Liver (tissue), 3 donors: ENCODE results near the gene CD96.

Experiments used
- EGR1 ChIP-seq, 2 donors: IDR thresholded peaks; 2 replicates each; pipeline ENCODE4 v1.6.1; 2016 to 2018; ENCODE audit warnings: antibody characterized with exemption in 2 of 2, low read depth in 2 of 2
- FOXA1 ChIP-seq: IDR thresholded peaks from 2 replicates; pipeline ENCODE4 v1.6.1; 2016; ENCODE audit warnings: antibody characterized with exemption
- GABPA ChIP-seq, 2 donors: IDR thresholded peaks in 1 of 2; conservative IDR thresholded peaks in 1 of 2; 2 replicates each; pipeline ENCODE4 v1.6.1; 2016; ENCODE audit warnings: antibody characterized with exemption in 2 of 2, mild to moderate bottlenecking in 1 of 2, moderate library complexity in 1 of 2
- HNF4G ChIP-seq: IDR thresholded peaks from 2 replicates; pipeline ENCODE4 v1.6.1; 2016; ENCODE audit warnings: antibody characterized with exemption
- JUND ChIP-seq, 2 donors: IDR thresholded peaks; 2 replicates each; pipeline ENCODE4 v1.6.1; 2016; ENCODE audit warnings: antibody characterized with exemption in 2 of 2
- YY1 ChIP-seq: IDR thresholded peaks from 2 replicates; pipeline ENCODE4 v1.6.1; 2016; ENCODE audit warnings: antibody characterized with exemption, mild to moderate bottlenecking
- TF ChIP-seq, protein P1 (sequence below): IDR thresholded peaks from 2 replicates; pipeline ENCODE4 v1.6.1; 2016; ENCODE audit warnings: antibody characterized with exemption
- TF ChIP-seq, protein P2 (sequence below): fragments of 150-350 bp; IDR thresholded peaks from 2 replicates; pipeline ENCODE4 v1.5.1; 2017; ENCODE audit warnings: improper control_type of control experiment, low read depth, low read length; ENCODE audit not compliant: missing input control
- TF ChIP-seq, protein P3 (sequence below): IDR thresholded peaks from 2 replicates; pipeline ENCODE4 v1.6.1; 2016; ENCODE audit warnings: antibody characterized with exemption
- donor health status: healthy.
- donor health status: healthy.

DNA sequence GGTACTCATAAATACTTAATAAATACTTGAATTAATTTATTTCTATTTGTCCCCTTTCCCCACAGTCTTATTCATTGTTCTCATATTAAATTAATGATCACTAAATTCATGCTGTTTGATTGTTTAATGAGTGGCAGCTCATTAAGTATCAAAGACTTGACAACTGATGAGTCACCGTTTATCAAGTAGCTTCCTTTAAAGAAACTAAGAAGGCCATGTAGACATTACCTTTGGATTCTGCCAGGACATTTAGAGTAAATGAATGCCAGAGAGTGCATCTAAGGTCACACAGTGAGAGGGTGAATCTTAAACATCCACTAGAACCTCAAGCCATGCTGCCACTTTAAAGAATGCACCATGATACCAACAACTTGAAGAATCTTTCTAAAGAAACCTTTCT, 29.3 kb downstream of the CD96 start:
- TF ChIP-seq, protein P1, sequence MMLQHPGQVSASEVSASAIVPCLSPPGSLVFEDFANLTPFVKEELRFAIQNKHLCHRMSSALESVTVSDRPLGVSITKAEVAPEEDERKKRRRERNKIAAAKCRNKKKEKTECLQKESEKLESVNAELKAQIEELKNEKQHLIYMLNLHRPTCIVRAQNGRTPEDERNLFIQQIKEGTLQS = no peak
- TF ChIP-seq, protein P2, sequence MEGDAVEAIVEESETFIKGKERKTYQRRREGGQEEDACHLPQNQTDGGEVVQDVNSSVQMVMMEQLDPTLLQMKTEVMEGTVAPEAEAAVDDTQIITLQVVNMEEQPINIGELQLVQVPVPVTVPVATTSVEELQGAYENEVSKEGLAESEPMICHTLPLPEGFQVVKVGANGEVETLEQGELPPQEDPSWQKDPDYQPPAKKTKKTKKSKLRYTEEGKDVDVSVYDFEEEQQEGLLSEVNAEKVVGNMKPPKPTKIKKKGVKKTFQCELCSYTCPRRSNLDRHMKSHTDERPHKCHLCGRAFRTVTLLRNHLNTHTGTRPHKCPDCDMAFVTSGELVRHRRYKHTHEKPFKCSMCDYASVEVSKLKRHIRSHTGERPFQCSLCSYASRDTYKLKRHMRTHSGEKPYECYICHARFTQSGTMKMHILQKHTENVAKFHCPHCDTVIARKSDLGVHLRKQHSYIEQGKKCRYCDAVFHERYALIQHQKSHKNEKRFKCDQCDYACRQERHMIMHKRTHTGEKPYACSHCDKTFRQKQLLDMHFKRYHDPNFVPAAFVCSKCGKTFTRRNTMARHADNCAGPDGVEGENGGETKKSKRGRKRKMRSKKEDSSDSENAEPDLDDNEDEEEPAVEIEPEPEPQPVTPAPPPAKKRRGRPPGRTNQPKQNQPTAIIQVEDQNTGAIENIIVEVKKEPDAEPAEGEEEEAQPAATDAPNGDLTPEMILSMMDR = no peak
- TF ChIP-seq GABPA (IDR thresholded peaks at IDR 0.05 in 1 of 2, conservative IDR thresholded peaks at IDR 0.05 in 1 of 2) (no peak), FOXA1 (no peak), EGR1 (IDR thresholded peaks at IDR 0.05; ENCODE audit: low read depth in 2 of 2) (no peak), HNF4G (no peak), YY1 (no peak), JUND (IDR thresholded peaks at IDR 0.05) (no peak)
- TF ChIP-seq, protein P3, sequence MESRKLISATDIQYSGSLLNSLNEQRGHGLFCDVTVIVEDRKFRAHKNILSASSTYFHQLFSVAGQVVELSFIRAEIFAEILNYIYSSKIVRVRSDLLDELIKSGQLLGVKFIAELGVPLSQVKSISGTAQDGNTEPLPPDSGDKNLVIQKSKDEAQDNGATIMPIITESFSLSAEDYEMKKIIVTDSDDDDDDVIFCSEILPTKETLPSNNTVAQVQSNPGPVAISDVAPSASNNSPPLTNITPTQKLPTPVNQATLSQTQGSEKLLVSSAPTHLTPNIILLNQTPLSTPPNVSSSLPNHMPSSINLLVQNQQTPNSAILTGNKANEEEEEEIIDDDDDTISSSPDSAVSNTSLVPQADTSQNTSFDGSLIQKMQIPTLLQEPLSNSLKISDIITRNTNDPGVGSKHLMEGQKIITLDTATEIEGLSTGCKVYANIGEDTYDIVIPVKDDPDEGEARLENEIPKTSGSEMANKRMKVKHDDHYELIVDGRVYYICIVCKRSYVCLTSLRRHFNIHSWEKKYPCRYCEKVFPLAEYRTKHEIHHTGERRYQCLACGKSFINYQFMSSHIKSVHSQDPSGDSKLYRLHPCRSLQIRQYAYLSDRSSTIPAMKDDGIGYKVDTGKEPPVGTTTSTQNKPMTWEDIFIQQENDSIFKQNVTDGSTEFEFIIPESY = no peak
